Gastrocnemius medialis (tissue), 4 donors: ENCODE measurements around the gene RIMS4. TPM values are rescaled to one million over a fixed set of nuclear protein-coding genes. Genes with fewer than 3 reads are reported as not detected.

Experiments
- ATAC-seq, 2 donors: fragments of 150-250 bp; one replicate each; pipeline ENCODE4 v1.9.1; 2016
- DNase-seq, 2 donors: peaks; one replicate each; pipeline ENCODE4 v3.0.0-alpha.2; 2019
- H3K27ac ChIP-seq, 4 donors: fragments of 200-600 bp; sonication (generic); 1 replicate in 1 of 4; 2 replicates in 3 of 4; pipeline ENCODE4 v1.5.1; 2016 to 2018; ENCODE audit warnings: mild to moderate bottlenecking in 2 of 4, moderate library complexity in 1 of 4
- H3K27me3 ChIP-seq, 3 donors: fragments of 200-600 bp; sonication (generic) in 2 of 3; 1 replicate in 1 of 3; 2 replicates in 2 of 3; pipeline versions ENCODE4 v1.5.1 to v1.6.0; 2016 to 2019; ENCODE audit warnings: mild to moderate bottlenecking in 1 of 3, moderate library complexity in 1 of 3
- H3K36me3 ChIP-seq, 2 donors: fragments of 200-600 bp; sonication (generic) in 1 of 2; one replicate each; pipeline ENCODE4 v1.5.1; 2017 to 2018
- H3K4me1 ChIP-seq, 2 donors: fragments of 200-600 bp; sonication (generic) in 1 of 2; one replicate each; pipeline ENCODE4 v1.5.1; 2016 to 2017; ENCODE audit warnings: mild to moderate bottlenecking in 2 of 2
- H3K4me3 ChIP-seq, 4 donors: fragments of 200-600 bp; sonication (generic) in 3 of 4; 1 replicate in 1 of 4; 2 replicates in 3 of 4; pipeline ENCODE4 v1.5.1; 2016 to 2019; ENCODE audit warnings: mild to moderate bottlenecking in 2 of 4
- H3K9me3 ChIP-seq, 3 donors: fragments of 200-600 bp; sonication (generic) in 2 of 3; 1 replicate in 1 of 3; 2 replicates in 2 of 3; pipeline ENCODE4 v1.5.1; 2016 to 2019
- POLR2A ChIP-seq, 2 donors: fragments of 450-650 bp; IDR thresholded peaks; one replicate each; pipeline ENCODE4 v1.6.1; 2017; ENCODE audit warnings: antibody characterized with exemption in 2 of 2, mild to moderate bottlenecking in 2 of 2, moderate library complexity in 2 of 2
- in situ Hi-C, 4 donors: fragments of 200-750 bp; cut with MboI; loops; one replicate each; pipeline versions ENCODE4 v1.15.0 to v1.8.0; 2017; ENCODE audit warnings: low sequenced_read_pairs in 4 of 4
- intact Hi-C: fragments of 100-400 bp; cut with DNase I; formaldehyde crosslinking; loops from one replicate; pipeline ENCODE4 v1.15.1; 2023; ENCODE audit warnings: low total_unique reads
- total RNA-seq, 4 donors: library from RNA; depleted of rRNA; stranded (reverse); fragments of >200 nt; gene quantifications; one replicate each; pipeline versions ENCODE4 v1.1.0 to v1.2.3, GENCODE V29; 2016
- TF ChIP-seq, protein P1 (sequence below), 5 experiments: fragments of 450-650 bp in 3 of 5; fragments of 200-600 bp in 2 of 5; sonication (generic) in 2 of 5; IDR thresholded peaks in 4 of 5; conservative IDR thresholded peaks in 1 of 5; 1 replicate in 4 of 5; 2 replicates in 1 of 5; pipeline ENCODE4 v1.5.1; 2016 to 2019; ENCODE audit warnings: antibody characterized with exemption in 5 of 5, mild to moderate bottlenecking in 3 of 5, moderate library complexity in 3 of 5

The RIMS4 gene
- total RNA-seq, 4 donors from 2014 or later, result 0.13 to 0.41 TPM; not detected in 2

DNA sequence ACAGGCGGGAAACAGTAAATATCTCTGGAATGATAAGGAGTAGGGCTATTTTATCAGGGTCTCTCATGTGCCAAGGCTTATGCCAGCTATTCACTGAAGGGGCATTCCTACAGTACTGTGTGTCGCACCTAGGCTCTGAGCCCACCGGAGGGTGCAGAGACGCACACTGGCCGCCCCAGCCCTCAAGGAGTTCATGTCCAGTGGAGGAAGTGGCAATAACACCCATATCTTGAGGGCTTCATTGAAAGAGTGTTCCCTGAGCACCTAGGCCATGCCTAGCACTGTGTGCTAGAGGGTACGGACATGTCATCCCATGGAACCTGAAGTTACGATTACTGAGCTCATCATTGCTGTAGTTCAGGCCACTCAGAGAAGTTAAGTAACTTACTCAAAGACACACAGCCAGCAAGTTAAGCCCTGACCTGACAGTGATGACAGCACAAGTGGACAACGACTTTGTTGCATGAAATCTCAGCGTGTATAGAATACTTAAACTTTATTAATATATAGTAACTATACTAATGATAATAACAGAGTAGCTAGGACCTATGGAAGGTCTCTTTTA is 86.5 kb downstream of the RIMS4 start:
- H3K36me3 ChIP-seq, result no peaks in the 10 kb centered on the region
- no peak overlapping the region for H3K27ac ChIP-seq
- intact Hi-C loops, result loop anchor here (10.0 kb wide), 1 partner anchor 1071 kb away; the partner anchor contains the start of genes DNTTIP1 and WFDC3
- TF ChIP-seq, protein P1, sequence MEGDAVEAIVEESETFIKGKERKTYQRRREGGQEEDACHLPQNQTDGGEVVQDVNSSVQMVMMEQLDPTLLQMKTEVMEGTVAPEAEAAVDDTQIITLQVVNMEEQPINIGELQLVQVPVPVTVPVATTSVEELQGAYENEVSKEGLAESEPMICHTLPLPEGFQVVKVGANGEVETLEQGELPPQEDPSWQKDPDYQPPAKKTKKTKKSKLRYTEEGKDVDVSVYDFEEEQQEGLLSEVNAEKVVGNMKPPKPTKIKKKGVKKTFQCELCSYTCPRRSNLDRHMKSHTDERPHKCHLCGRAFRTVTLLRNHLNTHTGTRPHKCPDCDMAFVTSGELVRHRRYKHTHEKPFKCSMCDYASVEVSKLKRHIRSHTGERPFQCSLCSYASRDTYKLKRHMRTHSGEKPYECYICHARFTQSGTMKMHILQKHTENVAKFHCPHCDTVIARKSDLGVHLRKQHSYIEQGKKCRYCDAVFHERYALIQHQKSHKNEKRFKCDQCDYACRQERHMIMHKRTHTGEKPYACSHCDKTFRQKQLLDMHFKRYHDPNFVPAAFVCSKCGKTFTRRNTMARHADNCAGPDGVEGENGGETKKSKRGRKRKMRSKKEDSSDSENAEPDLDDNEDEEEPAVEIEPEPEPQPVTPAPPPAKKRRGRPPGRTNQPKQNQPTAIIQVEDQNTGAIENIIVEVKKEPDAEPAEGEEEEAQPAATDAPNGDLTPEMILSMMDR (IDR thresholded peaks at IDR 0.05 in 4 of 5, conservative IDR thresholded peaks at IDR 0.05 in 1 of 5), result no peak
- no peak for TF ChIP-seq POLR2A (IDR thresholded peaks at IDR 0.05)
- H3K27me3 ChIP-seq, result no peaks in the 10 kb centered on the region
- ATAC-seq (no peak), DNase-seq (no peak)
- in situ Hi-C loops, result no loop called here
- H3K9me3 ChIP-seq, result no peaks in the 10 kb centered on the region
- H3K4me1 ChIP-seq, result peaks cover 6 to 8% of the 10 kb centered on the region in 2 donors
- no peak overlapping the region for H3K4me3 ChIP-seq

DNA sequence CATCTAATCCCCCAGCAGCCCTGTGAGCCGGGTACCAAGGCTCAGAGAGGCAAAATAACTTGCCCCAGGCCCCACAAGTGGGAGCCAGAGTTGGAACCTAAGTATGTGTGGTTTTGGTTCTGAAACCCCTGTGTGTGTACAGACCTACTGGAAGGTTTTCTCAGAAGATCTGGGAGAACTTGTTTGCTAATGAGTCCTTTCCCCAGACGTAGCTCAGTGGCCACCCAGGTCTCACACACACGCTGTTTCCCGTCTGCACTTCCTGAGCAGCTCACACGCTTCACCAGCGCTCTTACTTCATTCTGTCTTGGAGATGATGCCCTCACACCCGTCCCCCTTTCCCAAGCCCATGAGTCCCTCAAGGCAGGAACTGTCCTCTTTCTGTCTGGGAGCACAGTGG is 87.0 kb downstream of the RIMS4 start:
- Histone ChIP-seq H3K4me1 (peaks cover 1 to 4% of the 10 kb centered on the region in 2 donors), H3K36me3 (no peaks in the 10 kb centered on the region), H3K27me3 (no peaks in the 10 kb centered on the region), H3K9me3 (no peaks in the 10 kb centered on the region), H3K27ac (no peak overlapping the region), H3K4me3 (no peak overlapping the region)
- in situ Hi-C loops (no loop called here), intact Hi-C loops (loop anchor here (10.0 kb wide), 1 partner anchor 1071 kb away; the partner anchor contains the start of genes DNTTIP1 and WFDC3)
- ATAC-seq (no peak), DNase-seq (no peak)
- TF ChIP-seq, protein P1 (IDR thresholded peaks at IDR 0.05 in 4 of 5, conservative IDR thresholded peaks at IDR 0.05 in 1 of 5), result no peak
- TF ChIP-seq POLR2A (IDR thresholded peaks at IDR 0.05), result no peak

DNA sequence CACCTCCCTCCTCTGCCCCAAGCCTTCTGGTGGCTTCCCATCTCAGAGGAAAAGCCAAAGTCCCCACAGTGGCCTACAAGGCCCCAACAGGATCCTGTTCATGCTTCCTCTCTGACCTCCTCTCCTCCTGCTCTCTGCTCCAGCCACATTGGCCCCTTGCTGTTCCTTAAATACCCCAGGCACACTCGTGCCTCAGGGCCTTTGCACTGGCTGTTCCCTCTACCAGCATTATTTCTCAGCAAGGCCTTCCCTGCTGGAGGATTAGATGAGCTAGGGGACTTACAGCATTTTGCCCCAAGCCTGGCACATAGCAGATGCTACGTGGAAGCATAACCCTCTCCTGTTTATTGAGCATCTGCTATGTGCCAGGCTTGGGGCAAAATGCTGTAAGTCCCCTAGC is 87.4 kb downstream of the RIMS4 start:
- Histone ChIP-seq H3K9me3 (no peaks in the 10 kb centered on the region), H3K36me3 (no peaks in the 10 kb centered on the region), H3K27ac (no peak overlapping the region), H3K27me3 (no peaks in the 10 kb centered on the region), H3K4me1 (peaks cover 0 to 3% of the 10 kb centered on the region in 2 donors), H3K4me3 (no peak overlapping the region)
- TF ChIP-seq POLR2A (IDR thresholded peaks at IDR 0.05), result no peak
- TF ChIP-seq, protein P1 (IDR thresholded peaks at IDR 0.05 in 4 of 5, conservative IDR thresholded peaks at IDR 0.05 in 1 of 5), result no peak
- DNase-seq, result no peak
- intact Hi-C loops (loop anchor here (10.0 kb wide), 1 partner anchor 1072 kb away; the partner anchor contains the start of genes DNTTIP1 and WFDC3), in situ Hi-C loops (no loop called here)
- ATAC-seq, result no peak

DNA sequence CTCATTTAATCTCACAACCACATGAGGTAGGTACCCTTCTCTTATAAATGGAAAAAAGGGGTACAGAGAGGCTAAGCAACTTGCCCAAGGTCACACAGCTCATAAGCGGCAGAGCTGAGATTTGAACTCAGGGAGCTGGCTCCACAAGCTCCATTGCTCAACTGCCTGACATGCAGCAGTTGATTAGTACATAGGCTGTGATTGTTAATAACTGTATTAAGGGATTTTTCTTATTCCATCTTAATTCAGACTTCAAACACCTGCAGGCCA is 88.6 kb downstream of the RIMS4 start:
- Histone ChIP-seq H3K27me3 (no peaks in the 10 kb centered on the region), H3K36me3 (no peaks in the 10 kb centered on the region), H3K27ac (no peak overlapping the region), H3K4me1 (peaks cover 0 to 3% of the 10 kb centered on the region in 2 donors), H3K9me3 (no peaks in the 10 kb centered on the region), H3K4me3 (no peak overlapping the region)
- DNase-seq (no peak), ATAC-seq (no peak)
- intact Hi-C loops, result loop anchor here (10.0 kb wide), 1 partner anchor 1073 kb away; the partner anchor contains the start of genes DNTTIP1 and WFDC3
- in situ Hi-C loops, result no loop called here
- no peak for TF ChIP-seq POLR2A (IDR thresholded peaks at IDR 0.05)
- TF ChIP-seq, protein P1 (IDR thresholded peaks at IDR 0.05 in 4 of 5, conservative IDR thresholded peaks at IDR 0.05 in 1 of 5), result no peak
